ENCODE results near the gene RHCG. TPM values are rescaled to one million over a fixed set of nuclear protein-coding genes. Genes with fewer than 3 reads are reported as not detected.

RHCG gene
- total RNA-seq, 1 donor from 2014 or later = not detected

GRCh38 chr15:89497231-89497630, 848 bp upstream of the RHCG start:
- no peak for TF ChIP-seq CTCF (IDR thresholded peaks at IDR 0.05)
- H3K36me3 Mint-ChIP-seq (ENCODE audit: low read depth) = no peaks in the 10 kb centered on the region
- ATAC-seq (ENCODE audit: low read depth) = no peak
- H3K4me3 Mint-ChIP-seq = no peak overlapping the region
- H3K4me1 Mint-ChIP-seq = peaks cover 13% of the 10 kb centered on the region
- H3K27me3 Mint-ChIP-seq = peaks cover 53% of the 10 kb centered on the region
- no peak overlapping the region for H3K27ac Mint-ChIP-seq
- DNase-seq = no peak
- intact Hi-C loops (cut with micrococcal nuclease) = no loop called here
- ChIA-PET POLR2A (no interaction called here), CTCF (no interaction called here)
- H3K9me3 Mint-ChIP-seq = no peaks in the 10 kb centered on the region

- no peak for ATAC-seq (ENCODE audit: low read depth)
- no peak overlapping the region for H3K27ac Mint-ChIP-seq
- TF ChIP-seq CTCF (IDR thresholded peaks at IDR 0.05) = no peak
- intact Hi-C loops (cut with micrococcal nuclease) = no loop called here
- H3K4me3 Mint-ChIP-seq = no peak overlapping the region
- peaks cover 13% of the 10 kb centered on the region for H3K4me1 Mint-ChIP-seq
- H3K27me3 Mint-ChIP-seq = peaks cover 50% of the 10 kb centered on the region
- ChIA-PET CTCF (no interaction called here), POLR2A (no interaction called here)
- H3K9me3 Mint-ChIP-seq = no peaks in the 10 kb centered on the region
- H3K36me3 Mint-ChIP-seq (ENCODE audit: low read depth) = no peaks in the 10 kb centered on the region
- DNase-seq = no peak
Observed at GRCh38 chr15:89495638-89496145, 691 bp downstream of the RHCG start.

- no peak overlapping the region for H3K4me3 Mint-ChIP-seq
- peaks cover 50% of the 10 kb centered on the region for H3K27me3 Mint-ChIP-seq
- H3K27ac Mint-ChIP-seq = no peak overlapping the region
- ChIA-PET POLR2A (no interaction called here), CTCF (interaction anchor here (0.7 kb wide), 1 partner anchor 22 kb away, joined by 4 read pairs; no protein-coding TSS in a partner anchor)
- TF ChIP-seq CTCF (IDR thresholded peaks at IDR 0.05) = no peak
- no peaks in the 10 kb centered on the region for H3K36me3 Mint-ChIP-seq (ENCODE audit: low read depth)
- DNase-seq (no peak), ATAC-seq (ENCODE audit: low read depth) (no peak)
- intact Hi-C loops (cut with micrococcal nuclease) = no loop called here
- no peaks in the 10 kb centered on the region for H3K9me3 Mint-ChIP-seq
- H3K4me1 Mint-ChIP-seq = peaks cover 13% of the 10 kb centered on the region
Observed at GRCh38 chr15:89494941-89495637, 1.3 kb downstream of the RHCG start.

- no peak for DNase-seq
- TF ChIP-seq CTCF (IDR thresholded peaks at IDR 0.05) = no peak
- intact Hi-C loops (cut with micrococcal nuclease) = no loop called here
- H3K4me3 Mint-ChIP-seq = no peak overlapping the region
- peaks cover 54% of the 10 kb centered on the region for H3K27me3 Mint-ChIP-seq
- CTCF ChIA-PET = interaction anchor here (0.7 kb wide), 1 partner anchor 21 kb away, joined by 4 read pairs; no protein-coding TSS in a partner anchor
- POLR2A ChIA-PET = no interaction called here
- H3K9me3 Mint-ChIP-seq = no peaks in the 10 kb centered on the region
- peaks cover 13% of the 10 kb centered on the region for H3K4me1 Mint-ChIP-seq
- no peak overlapping the region for H3K27ac Mint-ChIP-seq
- no peak for ATAC-seq (ENCODE audit: low read depth)
- no peaks in the 10 kb centered on the region for H3K36me3 Mint-ChIP-seq (ENCODE audit: low read depth)
Observed at GRCh38 chr15:89494031-89494430, 2.4 kb downstream of the RHCG start.

- ChIA-PET CTCF (no interaction called here), POLR2A (no interaction called here)
- DNase-seq (no peak), ATAC-seq (ENCODE audit: low read depth) (no peak)
- no peaks in the 10 kb centered on the region for H3K9me3 Mint-ChIP-seq
- H3K27me3 Mint-ChIP-seq = peaks cover 48% of the 10 kb centered on the region
- intact Hi-C loops (cut with micrococcal nuclease) = no loop called here
- H3K36me3 Mint-ChIP-seq (ENCODE audit: low read depth) = no peaks in the 10 kb centered on the region
- no peak overlapping the region for H3K27ac Mint-ChIP-seq
- no peak overlapping the region for H3K4me3 Mint-ChIP-seq
- peaks cover 13% of the 10 kb centered on the region for H3K4me1 Mint-ChIP-seq
- no peak for TF ChIP-seq CTCF (IDR thresholded peaks at IDR 0.05)
Observed at GRCh38 chr15:89492934-89493631, 3.3 kb downstream of the RHCG start.

Data from activated B cell treated with CpG ODN at 0.5 μM for 24 hours (primary cell).